K562 (cell line): Measurements from ENCODE around the gene DNAL4. TPM values are rescaled to one million over a fixed set of nuclear protein-coding genes. Genes with fewer than 3 reads are reported as not detected.

Source experiments
- ATAC-seq: fragments of 200-7000 bp; cut with Tn5 transposase; 3 replicates; pipeline ENCODE4 v1.9.1; 2020; ENCODE audit warnings: moderate library complexity
- BruUV-seq: library from RNA; stranded (reverse); fragments of 400-500 nt; replicated peaks from 2 replicates; lab custom pipeline; 2021; lab: Mats Ljungman, UMichigan
- CTCF ChIA-PET: fragments of 300-600 bp; formaldehyde crosslinking; extraction: SDS; loops from one replicate; lab custom pipeline; 2021; ENCODE audit warnings: low intra/inter-chr PET ratio; lab: Yijun Ruan, JAX
- POLR2A ChIA-PET: fragments of 300-600, 350-650 bp; sonication (Branson Sonifier 250); formaldehyde crosslinking; extraction: SDS; loops from one replicate; lab custom pipeline; 2021; ENCODE audit warnings: antibody characterized with exemption, inconsistent platforms; lab: Yijun Ruan, JAX
- DNase-seq, 4 experiments: peaks; one replicate each; pipeline versions ENCODE4 v3.0.0 to v3.0.0-alpha.2; 2011 to 2018; ENCODE audit warnings: low spot score in 3 of 4, mixed read lengths in 3 of 4; ENCODE audit errors: extremely low read depth in 1 of 4
- FAIRE-seq: peaks from 2 replicates; lab custom pipeline; 2011; peaks lifted over from hg19 to GRCh38; lab: Jason Lieb, UNC
- H2AFZ ChIP-seq: 2 replicates; pipeline ENCODE4 v1.6.0; 2011; ENCODE audit warnings: low read depth, low read length, control low read depth, inconsistent platforms
- H3K27ac ChIP-seq: fragments of 200-600 bp; 3 replicates; pipeline ENCODE4 v1.8.0; 2011; ENCODE audit warnings: low read depth, mild to moderate bottlenecking, control low read depth, inconsistent platforms, low read length, moderate library complexity, mixed read lengths; ENCODE audit errors: extremely low read depth
- H3K27me3 ChIP-seq, 2 experiments: fragments of 300-600 bp in 1 of 2; 2 replicates in 1 of 2; 3 replicates in 1 of 2; pipeline versions ENCODE4 v1.6.0 to v1.8.0; 2011; ENCODE audit warnings: inconsistent platforms in 2 of 2, low read length in 2 of 2, mild to moderate bottlenecking in 1 of 2, mixed read lengths in 1 of 2, moderate library complexity in 1 of 2; ENCODE audit not compliant: control insufficient read depth in 2 of 2, insufficient read depth in 2 of 2
- H3K36me3 ChIP-seq: fragments of 300-600 bp; 3 replicates; pipeline ENCODE4 v1.8.0; 2011; ENCODE audit warnings: mild to moderate bottlenecking, low read length, inconsistent platforms; ENCODE audit not compliant: control insufficient read depth, insufficient read depth
- H3K4me1 ChIP-seq, 2 experiments: fragments of 200-600 bp in 1 of 2; replicated peaks in 1 of 2; 2 replicates in 1 of 2; 3 replicates in 1 of 2; pipeline versions ENCODE4 v1.5.1 to v1.8.0; 2011; ENCODE audit warnings: inconsistent platforms in 2 of 2, low read length in 2 of 2, mild to moderate bottlenecking in 1 of 2, mixed read lengths in 1 of 2, moderate library complexity in 1 of 2; ENCODE audit not compliant: control insufficient read depth in 2 of 2, insufficient read depth in 2 of 2
- H3K4me2 ChIP-seq: 2 replicates; pipeline ENCODE4 v1.6.1; 2011; ENCODE audit warnings: low read length, control low read depth, inconsistent platforms, mixed read lengths; ENCODE audit not compliant: insufficient read depth
- H3K4me3 ChIP-seq: fragments of 200-600 bp; sonication (generic), shearing (Covaris generic); 2 replicates; pipeline ENCODE4 v1.5.1; 2016; ENCODE audit warnings: control low read depth, inconsistent platforms
- H3K79me2 ChIP-seq: fragments of 200-600 bp; 3 replicates; pipeline ENCODE4 v1.8.0; 2011; ENCODE audit warnings: low read length, inconsistent platforms; ENCODE audit not compliant: control insufficient read depth, insufficient read depth
- H3K9ac ChIP-seq, 2 experiments: 2 replicates each; pipeline versions ENCODE4 v1.6.0 to v1.6.1; 2011; ENCODE audit warnings: low read depth in 2 of 2, low read length in 2 of 2, control low read depth in 1 of 2, inconsistent platforms in 1 of 2, mild to moderate bottlenecking in 1 of 2, mixed read lengths in 1 of 2; ENCODE audit not compliant: insufficient read depth in 1 of 2
- H3K9me1 ChIP-seq: one replicate; pipeline ENCODE4 v1.6.0; 2011; ENCODE audit warnings: inconsistent platforms, mild to moderate bottlenecking, low read length, moderate library complexity; ENCODE audit not compliant: control insufficient read depth, insufficient read depth
- H3K9me3 ChIP-seq: replicated peaks from 2 replicates; pipeline ENCODE4 v1.5.1; 2011; ENCODE audit warnings: low read depth, low read length, inconsistent platforms; ENCODE audit not compliant: control insufficient read depth, insufficient read depth
- H4K20me1 ChIP-seq: replicated peaks from 2 replicates; pipeline ENCODE4 v1.6.1; 2011; ENCODE audit warnings: low read length, inconsistent platforms, mixed read lengths; ENCODE audit not compliant: control insufficient read depth, insufficient read depth
- E2F1 ChIP-seq: sonication (generic); formaldehyde crosslinking; IDR thresholded peaks from 2 replicates; pipeline ENCODE4 v1.8.1; 2023; ENCODE audit warnings: mild to moderate bottlenecking, missing genetic modification reagents, moderate library complexity
- GATA2 ChIP-seq: sonication (generic); formaldehyde crosslinking; IDR thresholded peaks from 2 replicates; pipeline ENCODE4 v1.4.0; 2020; ENCODE audit warnings: mild to moderate bottlenecking, missing genetic modification reagents
- HOXB6 ChIP-seq: fragments of 250-450 bp; sonication (Bioruptor Pico); IDR thresholded peaks from 2 replicates; pipeline ENCODE4 v1.5.1; 2022; ENCODE audit warnings: mild to moderate bottlenecking, borderline replicate concordance
- IRF2 ChIP-seq: sonication (generic); formaldehyde crosslinking; IDR thresholded peaks from 2 replicates; pipeline ENCODE4 v1.8.1; 2022; ENCODE audit warnings: mild to moderate bottlenecking, missing genetic modification reagents
- MYBL2 ChIP-seq, 2 experiments: fragments of 450-650 bp in 1 of 2; sonication (generic) in 1 of 2; formaldehyde crosslinking in 1 of 2; IDR thresholded peaks; 2 replicates each; pipeline versions ENCODE4 v1.6.1 to v1.8.1; 2017 to 2022; ENCODE audit warnings: borderline replicate concordance in 1 of 2, inconsistent platforms in 1 of 2, low read depth in 1 of 2, mild to moderate bottlenecking in 1 of 2, missing genetic modification reagents in 1 of 2, moderate library complexity in 1 of 2
- MYC ChIP-seq, 2 experiments: fragments of 250-450 bp in 1 of 2; sonication (Bioruptor Pico) in 1 of 2; IDR thresholded peaks; 2 replicates each; pipeline versions ENCODE4 v1.5.1 to v1.6.1; 2012 to 2021; ENCODE audit warnings: low read depth in 2 of 2, borderline replicate concordance in 1 of 2, improper control_type of control experiment in 1 of 2, low read length in 1 of 2, mild to moderate bottlenecking in 1 of 2, moderate library complexity in 1 of 2
- SPI1 ChIP-seq: IDR thresholded peaks from 2 replicates; pipeline ENCODE4 v1.6.1; 2011; ENCODE audit warnings: low read depth, low read length, control low read depth, borderline replicate concordance
- TBL1XR1 ChIP-seq, 2 experiments: IDR thresholded peaks; 2 replicates each; pipeline ENCODE4 v1.6.1; 2012; ENCODE audit warnings: improper control_type of control experiment in 2 of 2, low read length in 2 of 2, mild to moderate bottlenecking in 1 of 2
- UBTF ChIP-seq, 2 experiments: IDR thresholded peaks; 2 replicates each; pipeline ENCODE4 v1.6.1; 2012; ENCODE audit warnings: improper control_type of control experiment in 2 of 2, low read depth in 2 of 2, low read length in 2 of 2, borderline replicate concordance in 1 of 2
- WGBS: fragments of 100-300 bp; shearing (Covaris generic); methylation state at CpG from one replicate; pipeline ENCODE4 v1.1.6; 2016; ENCODE audit warnings: low coverage, mixed read lengths; ENCODE audit not compliant: insufficient coverage; ENCODE audit errors: missing lambda C conversion rate; 5-methylcytosine and 5-hydroxymethylcytosine counted together
- in situ Hi-C: fragments of 300-500 bp; cut with MboI; formaldehyde crosslinking; loops from 4 replicates; pipeline ENCODE4 v1.15.0; 2018; ENCODE audit warnings: inconsistent platforms, mixed read lengths
- intact Hi-C: fragments of 100-400 bp; cut with micrococcal nuclease; formaldehyde crosslinking; loops from 2 replicates; pipeline ENCODE4 v1.14.2; 2022
- polyA plus RNA-seq, 8 experiments: library from polyadenylated mRNA; depleted of rRNA in 4 of 8; stranded (reverse) in 5 of 8; unstranded in 3 of 8; fragments of >200 nt; fragmentation: Nextera tagmentation in 2 of 8; fragmentation: Illumina TruSeq in 1 of 8; extraction: Ambion mirVana in 2 of 8; extraction: Trizol in 1 of 8; gene quantifications; 2 replicates each; pipeline versions ENCODE4 v1.2.1 to v1.2.3, GENCODE V29; 2011 to 2014; ENCODE audit warnings: inconsistent platforms in 1 of 8, missing spikeins in 1 of 8
- total RNA-seq, 7 experiments: library from RNA; depleted of rRNA in 6 of 7; stranded (reverse); fragments of >200 nt in 6 of 7; fragmentation: Illumina TruSeq in 2 of 7; extraction: Trizol in 2 of 7; gene quantifications; 2 replicates each; pipeline versions ENCODE4 v1.2.1 to v1.2.3, GENCODE V29; 2011 to 2021; ENCODE audit warnings: low replicate concordance in 1 of 7

DNAL4 gene
- total and polyA plus RNA-seq, 9 of the 15 experiments (the other 6 are each of a cell fraction or from before 2014, with no cell fraction given): 0.20 to 9.4 (median 5.2) TPM

GRCh38 chr22:38817196-38817595 is 23.3 kb upstream of the DNAL4 start:
- Histone ChIP-seq H2AFZ (no peak overlapping the region), H3K27ac (no peak overlapping the region), H3K79me2 (no peaks in the 10 kb centered on the region)
- TF ChIP-seq MYBL2 (IDR thresholded peaks at IDR 0.05; ENCODE audit: low read depth) (no peak), MYBL2 (CRISPR knock-in tag; IDR thresholded peaks at IDR 0.05; ENCODE audit: borderline replicate concordance) (no peak), SPI1 (no peak), UBTF (IDR thresholded peaks at IDR 0.05; ENCODE audit: borderline replicate concordance in 1 of 2, low read depth in 2 of 2, low read length in 2 of 2) (no peak), MYC (IDR thresholded peaks at IDR 0.05; ENCODE audit: low read depth, low read length) (no peak), MYC (CRISPR knock-in tag; IDR thresholded peaks at IDR 0.05; ENCODE audit: borderline replicate concordance, low read depth) (no peak), HOXB6 (CRISPR knock-in tag) (no peak), GATA2 (CRISPR knock-in tag) (no peak), E2F1 (CRISPR knock-in tag) (no peak), IRF2 (no peak), TBL1XR1 (IDR thresholded peaks at IDR 0.05; ENCODE audit: low read length in 2 of 2) (no peak)
- TF ChIP-seq, all 486 proteins: peak for 0
- Histone ChIP-seq H3K9me1 (no peaks in the 10 kb centered on the region), H4K20me1 (no peaks in the 10 kb centered on the region; the same call in 1 of the 2 replicates), H3K9me3 (no peaks in the 10 kb centered on the region), H3K36me3 (no peaks in the 10 kb centered on the region), H3K9ac (no peak overlapping the region), H3K27me3 (peaks cover 0 to 21% of the 10 kb centered on the region in 2 experiments; a peak in 4 of 5 replicates), H3K4me1 (no peaks in the 10 kb centered on the region), H3K4me3 (no peak overlapping the region), H3K4me2 (no peak overlapping the region)
- FAIRE-seq (no peak), ATAC-seq (no peak), DNase-seq (no peak)
- in situ Hi-C loops: no loop called here
- ChIA-PET POLR2A (interaction anchor here (0.6 to 1.2 kb wide), 3 partner anchors 24 to 59 kb away, joined by 3 read pairs; partner anchors contain the start of gene NPTXR), CTCF (no interaction called here)
- intact Hi-C loops: no loop called here
- no TSS peak for BruUV-seq
- WGBS: 45% methylated on average over 6 of the region's 6 CpGs
